HG02763 (cell line): ENCODE measurements around the gene MYH15.

Source experiments
- ATAC-seq: cut with Tn5 transposase; IDR thresholded peaks from one replicate; pipeline ENCODE4 v1.9.1; 2021; ENCODE audit warnings: mild to moderate bottlenecking, moderate library complexity; ENCODE audit not compliant: unreplicated experiment

MYH15 gene

GRCh38 chr3:108420926-108421325 is 89.5 kb downstream of the MYH15 start:
- no peak for ATAC-seq

GRCh38 chr3:108416111-108416869 is 94.1 kb downstream of the MYH15 start:
- ATAC-seq = no peak

- no peak for ATAC-seq
Measured at GRCh38 chr3:108415661-108416060, 94.7 kb downstream of the MYH15 start.

- no peak for ATAC-seq
Measured at GRCh38 chr3:108414007-108414406, 96.4 kb downstream of the MYH15 start.

GRCh38 chr3:108412121-108412750 is 98.2 kb downstream of the MYH15 start:
- ATAC-seq = no peak

GRCh38 chr3:108410531-108410984 is 99.8 kb downstream of the MYH15 start:
- ATAC-seq = no peak

- ATAC-seq = no peak
Measured at GRCh38 chr3:108409800-108410178, 100.6 kb downstream of the MYH15 start.

GRCh38 chr3:108408883-108409799 is 101.3 kb downstream of the MYH15 start:
- ATAC-seq = no peak

GRCh38 chr3:108407886-108408285 is 102.5 kb downstream of the MYH15 start:
- no peak for ATAC-seq

- peak; percentile 77 for ATAC-seq
Measured at GRCh38 chr3:108406661-108407206, 103.7 kb downstream of the MYH15 start.

- no peak for ATAC-seq
Measured at GRCh38 chr3:108406063-108406660, 104.2 kb downstream of the MYH15 start.

- no peak for ATAC-seq
Measured at GRCh38 chr3:108404368-108404767, 106.0 kb downstream of the MYH15 start.

GRCh38 chr3:108403686-108404345 is 106.6 kb downstream of the MYH15 start:
- no peak for ATAC-seq

- ATAC-seq = no peak
Measured at GRCh38 chr3:108403198-108403597, 107.2 kb downstream of the MYH15 start.

GRCh38 chr3:108401836-108402235 is 108.6 kb downstream of the MYH15 start:
- ATAC-seq = no peak

GRCh38 chr3:108398510-108398909 is 111.9 kb downstream of the MYH15 start:
- ATAC-seq = no peak

- no peak for ATAC-seq
Measured at GRCh38 chr3:108396336-108396735, 114.1 kb downstream of the MYH15 start.

- no peak for ATAC-seq
Measured at GRCh38 chr3:108394563-108394962, 115.8 kb downstream of the MYH15 start.

GRCh38 chr3:108394016-108394415 is 116.4 kb downstream of the MYH15 start:
- no peak for ATAC-seq
